ENCODE data around the gene SLC46A2.

DNA sequence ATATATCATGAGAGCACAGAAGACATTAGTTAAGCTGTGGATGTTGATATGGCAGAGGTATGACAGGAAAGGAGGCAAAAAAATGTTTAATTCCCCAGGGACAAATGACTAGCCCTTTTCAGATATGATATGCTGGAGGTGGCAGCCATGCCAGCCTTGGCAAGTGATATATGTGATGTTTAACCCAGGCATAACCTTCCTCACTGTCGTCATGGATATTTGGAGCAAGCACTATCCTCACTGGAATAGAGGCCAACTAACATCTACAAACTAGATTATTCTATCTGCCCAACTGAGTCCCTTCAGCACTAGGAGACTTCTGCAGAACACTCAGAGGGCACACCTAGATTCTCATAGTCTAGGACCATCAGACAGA, 27.3 kb upstream of the SLC46A2 start:
- TF ChIP-seq, protein P1, sequence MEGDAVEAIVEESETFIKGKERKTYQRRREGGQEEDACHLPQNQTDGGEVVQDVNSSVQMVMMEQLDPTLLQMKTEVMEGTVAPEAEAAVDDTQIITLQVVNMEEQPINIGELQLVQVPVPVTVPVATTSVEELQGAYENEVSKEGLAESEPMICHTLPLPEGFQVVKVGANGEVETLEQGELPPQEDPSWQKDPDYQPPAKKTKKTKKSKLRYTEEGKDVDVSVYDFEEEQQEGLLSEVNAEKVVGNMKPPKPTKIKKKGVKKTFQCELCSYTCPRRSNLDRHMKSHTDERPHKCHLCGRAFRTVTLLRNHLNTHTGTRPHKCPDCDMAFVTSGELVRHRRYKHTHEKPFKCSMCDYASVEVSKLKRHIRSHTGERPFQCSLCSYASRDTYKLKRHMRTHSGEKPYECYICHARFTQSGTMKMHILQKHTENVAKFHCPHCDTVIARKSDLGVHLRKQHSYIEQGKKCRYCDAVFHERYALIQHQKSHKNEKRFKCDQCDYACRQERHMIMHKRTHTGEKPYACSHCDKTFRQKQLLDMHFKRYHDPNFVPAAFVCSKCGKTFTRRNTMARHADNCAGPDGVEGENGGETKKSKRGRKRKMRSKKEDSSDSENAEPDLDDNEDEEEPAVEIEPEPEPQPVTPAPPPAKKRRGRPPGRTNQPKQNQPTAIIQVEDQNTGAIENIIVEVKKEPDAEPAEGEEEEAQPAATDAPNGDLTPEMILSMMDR (conservative IDR thresholded peaks at IDR 0.05; ENCODE audit: low read depth, low read length): no peak
- no peak for TF ChIP-seq EZH2 (IDR thresholded peaks at IDR 0.05; ENCODE audit: borderline replicate concordance, low read depth, low read length, poor library complexity, severe bottlenecking)
